Measurements from ENCODE around the gene CNTN6. TPM values are rescaled to one million over a fixed set of nuclear protein-coding genes. Genes with fewer than 3 reads are reported as not detected.

Gene CNTN6
- total RNA-seq, 1 donor from 2014 or later, result 0.12 TPM

DNA sequence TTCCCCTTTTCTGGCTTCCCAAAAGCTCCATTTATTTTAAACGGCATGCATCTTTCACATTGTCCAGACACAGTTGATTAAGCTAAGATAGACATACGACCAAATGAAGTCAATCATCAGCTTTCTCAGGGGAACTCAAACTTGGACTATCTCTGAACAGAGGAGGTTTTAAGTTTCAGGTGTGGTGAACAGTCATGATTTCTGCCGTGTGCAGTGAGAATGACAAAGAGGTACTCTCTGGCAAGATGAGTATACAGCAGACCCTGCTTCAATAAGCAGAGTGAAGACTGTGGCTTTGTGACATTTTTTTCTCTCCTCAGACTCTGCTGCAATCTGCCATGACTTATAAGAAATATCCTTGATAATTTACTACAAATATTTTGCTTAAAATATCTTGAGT lies 307.7 kb downstream of the CNTN6 start:
- DNase-seq (ENCODE audit: low read depth), result no peak
- TF ChIP-seq, protein P1, sequence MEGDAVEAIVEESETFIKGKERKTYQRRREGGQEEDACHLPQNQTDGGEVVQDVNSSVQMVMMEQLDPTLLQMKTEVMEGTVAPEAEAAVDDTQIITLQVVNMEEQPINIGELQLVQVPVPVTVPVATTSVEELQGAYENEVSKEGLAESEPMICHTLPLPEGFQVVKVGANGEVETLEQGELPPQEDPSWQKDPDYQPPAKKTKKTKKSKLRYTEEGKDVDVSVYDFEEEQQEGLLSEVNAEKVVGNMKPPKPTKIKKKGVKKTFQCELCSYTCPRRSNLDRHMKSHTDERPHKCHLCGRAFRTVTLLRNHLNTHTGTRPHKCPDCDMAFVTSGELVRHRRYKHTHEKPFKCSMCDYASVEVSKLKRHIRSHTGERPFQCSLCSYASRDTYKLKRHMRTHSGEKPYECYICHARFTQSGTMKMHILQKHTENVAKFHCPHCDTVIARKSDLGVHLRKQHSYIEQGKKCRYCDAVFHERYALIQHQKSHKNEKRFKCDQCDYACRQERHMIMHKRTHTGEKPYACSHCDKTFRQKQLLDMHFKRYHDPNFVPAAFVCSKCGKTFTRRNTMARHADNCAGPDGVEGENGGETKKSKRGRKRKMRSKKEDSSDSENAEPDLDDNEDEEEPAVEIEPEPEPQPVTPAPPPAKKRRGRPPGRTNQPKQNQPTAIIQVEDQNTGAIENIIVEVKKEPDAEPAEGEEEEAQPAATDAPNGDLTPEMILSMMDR (conservative IDR thresholded peaks at IDR 0.05; ENCODE audit: low read depth, low read length), result no peak
- no peak overlapping the region for H3K4me3 ChIP-seq (ENCODE audit: low read depth, low read length)

DNA sequence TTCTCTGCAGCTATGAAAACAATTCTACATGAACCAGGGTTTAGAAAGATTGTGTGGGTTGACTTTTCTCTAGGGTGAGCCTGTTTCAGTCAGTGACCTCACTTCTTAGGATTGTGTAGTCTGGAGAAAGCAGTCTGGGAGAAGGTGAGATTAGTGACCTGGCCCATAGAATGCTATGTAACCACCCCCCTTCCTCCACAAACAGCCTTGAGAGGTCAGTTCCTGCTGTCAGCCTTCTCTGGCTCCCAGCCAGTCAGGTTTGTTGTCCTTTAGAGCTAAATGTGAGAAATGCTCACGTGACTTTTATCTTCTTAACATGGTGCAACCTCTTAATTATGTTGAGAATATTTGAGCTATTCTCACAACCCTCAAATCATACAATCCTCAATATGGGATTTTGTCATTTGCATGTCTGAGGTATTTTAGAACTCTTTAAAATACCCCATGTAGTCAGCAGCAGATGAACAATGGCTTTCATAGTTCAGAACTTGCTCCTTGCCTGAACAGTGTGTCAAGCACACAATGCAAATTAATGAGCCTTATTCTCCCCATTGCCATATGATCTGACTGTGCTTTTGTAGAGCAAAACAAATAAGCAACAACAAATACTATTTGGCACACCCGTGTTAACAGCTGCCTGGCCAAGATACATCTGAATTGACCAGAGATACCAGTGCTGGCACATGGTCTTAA lies 311.6 kb downstream of the CNTN6 start:
- no peak overlapping the region for H3K4me3 ChIP-seq (ENCODE audit: low read depth, low read length)
- peak; percentile 74 for DNase-seq (ENCODE audit: low read depth)
- TF ChIP-seq, protein P1 (conservative IDR thresholded peaks at IDR 0.05; ENCODE audit: low read depth, low read length), result no peak

DNA sequence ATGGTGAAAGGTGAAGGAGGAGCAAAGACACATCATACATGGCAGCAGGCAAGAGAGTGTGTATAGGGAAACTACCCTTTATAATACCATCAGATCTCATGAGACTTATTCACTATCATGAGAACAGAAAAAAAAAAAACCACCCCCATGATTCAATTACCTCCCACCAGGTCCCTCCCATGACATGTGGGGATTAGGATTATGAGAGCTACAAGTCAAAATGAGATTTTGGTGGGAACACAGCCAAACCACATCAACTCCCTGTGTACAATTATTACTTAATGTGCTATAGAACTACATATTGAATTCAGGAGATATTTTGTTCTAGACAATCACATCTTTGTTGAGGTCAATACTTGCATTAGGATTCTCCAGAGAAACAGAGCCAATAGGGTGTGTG lies 313.4 kb downstream of the CNTN6 start:
- H3K4me3 ChIP-seq (ENCODE audit: low read depth, low read length), result no peak overlapping the region
- TF ChIP-seq, protein P1 (conservative IDR thresholded peaks at IDR 0.05; ENCODE audit: low read depth, low read length), result no peak

DNA sequence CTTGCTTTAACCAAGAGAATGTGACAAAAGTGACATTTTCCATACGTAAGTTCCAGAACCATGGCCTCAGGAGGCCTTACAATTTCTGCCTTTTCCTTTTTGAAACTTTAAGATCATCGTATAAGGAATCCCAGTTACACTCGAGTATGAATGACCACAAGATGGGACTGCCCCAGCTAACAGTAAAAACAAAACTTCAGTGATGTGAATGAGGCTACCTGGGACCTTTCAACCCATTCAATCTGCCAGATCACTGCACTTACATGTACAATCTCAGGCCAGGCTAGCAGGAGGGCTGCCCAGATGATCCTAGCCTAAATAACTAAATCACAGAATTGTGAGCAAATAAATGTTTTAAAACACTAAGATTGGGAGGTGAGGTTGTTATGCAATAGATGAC lies 328.8 kb downstream of the CNTN6 start:
- TF ChIP-seq, protein P1 (conservative IDR thresholded peaks at IDR 0.05; ENCODE audit: low read depth, low read length), result no peak
- H3K4me3 ChIP-seq (ENCODE audit: low read depth, low read length), result no peak overlapping the region
- no peak for DNase-seq (ENCODE audit: low read depth)

More for the DNA sequence above, 313.4 kb downstream of the CNTN6 start:
- DNase-seq (ENCODE audit: low read depth), result no peak

DNA sequence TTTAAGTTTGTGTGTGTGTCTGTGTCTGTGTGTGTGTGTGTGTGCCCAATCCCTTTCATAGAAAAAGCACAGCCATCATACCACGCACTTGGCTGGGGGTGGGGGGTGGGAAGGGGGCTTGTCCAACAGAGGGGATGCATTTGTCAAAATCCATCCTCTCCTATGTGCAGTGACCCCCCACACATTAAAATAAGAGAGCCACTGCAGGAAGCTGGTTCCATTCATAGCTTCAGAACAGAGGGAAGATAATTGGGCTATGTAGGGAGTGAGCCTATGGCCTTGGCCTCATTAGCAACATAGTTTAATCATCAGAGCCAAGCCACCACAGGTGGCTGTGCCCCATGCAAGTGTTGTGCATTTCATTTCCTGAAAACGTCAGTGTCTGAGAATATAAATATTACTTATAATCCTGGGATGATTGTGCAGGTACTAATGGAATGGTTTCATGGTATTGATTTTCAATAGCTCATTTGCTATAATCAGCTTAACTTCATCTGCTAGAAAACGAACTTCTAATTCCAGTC lies 330.8 kb downstream of the CNTN6 start:
- H3K4me3 ChIP-seq (ENCODE audit: low read depth, low read length), result no peak overlapping the region
- TF ChIP-seq, protein P1 (conservative IDR thresholded peaks at IDR 0.05; ENCODE audit: low read depth, low read length), result no peak
- no peak for DNase-seq (ENCODE audit: low read depth)

DNA sequence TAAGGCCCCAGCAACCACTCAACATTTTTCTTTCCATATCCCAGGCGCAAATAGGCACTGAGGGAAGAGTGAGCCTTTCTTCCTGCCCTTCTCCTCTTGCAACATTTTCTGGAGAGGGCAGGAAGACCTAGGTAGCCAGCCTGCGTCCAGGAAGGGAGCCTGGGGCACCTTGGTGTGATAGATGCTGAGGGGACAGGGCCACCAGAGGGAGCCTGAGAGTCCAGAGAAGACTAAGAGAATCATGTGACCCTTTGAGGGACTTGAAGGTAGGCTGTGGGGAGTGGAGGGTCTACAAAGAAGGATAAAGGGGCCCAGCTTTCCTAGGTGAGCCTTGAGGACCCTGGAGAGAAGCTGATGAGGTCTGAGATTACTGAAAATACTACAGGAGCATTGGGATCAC lies 346.6 kb downstream of the CNTN6 start:
- DNase-seq (ENCODE audit: low read depth), result no peak
- no peak overlapping the region for H3K4me3 ChIP-seq (ENCODE audit: low read depth, low read length)
- TF ChIP-seq, protein P1 (conservative IDR thresholded peaks at IDR 0.05; ENCODE audit: low read depth, low read length), result peak; percentile 64

DNA sequence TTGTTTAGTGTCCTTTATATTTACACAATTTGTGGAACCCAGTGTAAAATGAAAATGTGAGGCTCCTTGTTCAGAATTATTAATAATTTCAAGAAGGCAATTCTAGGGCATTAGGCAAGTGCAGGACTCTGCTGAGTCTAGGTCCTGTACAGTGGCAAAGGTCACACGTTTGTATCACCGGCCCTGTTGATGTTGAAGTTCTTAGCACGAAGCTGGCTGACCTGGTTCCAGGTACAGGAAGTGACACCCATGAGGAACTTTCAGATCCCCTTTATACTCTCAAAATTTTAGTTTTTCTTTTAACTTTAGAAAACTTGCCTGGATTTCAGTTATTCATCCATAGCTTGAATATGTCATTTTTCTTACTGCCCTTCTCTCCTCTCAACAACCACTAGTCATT lies 349.4 kb downstream of the CNTN6 start:
- TF ChIP-seq, protein P1 (conservative IDR thresholded peaks at IDR 0.05; ENCODE audit: low read depth, low read length), result no peak
- H3K4me3 ChIP-seq (ENCODE audit: low read depth, low read length), result no peak overlapping the region
- DNase-seq (ENCODE audit: low read depth), result no peak
